Naive thymus-derived CD8-positive, alpha-beta T cell (primary cell): ENCODE data around the gene TNIP2. TPM values are rescaled to one million over a fixed set of nuclear protein-coding genes. Genes with fewer than 3 reads are reported as not detected.
"Not testable (repeated sequence)": the region's sequence is repeated elsewhere in the genome, so short reads cannot be mapped to it uniquely, and the experiment has no call there.

Experiments used
- ATAC-seq, 2 donors: fragments of 150-1000 bp; cut with Tn5 transposase in 1 of 2; sonication (Bioruptor Pico), chemical (Tn5 transposase) in 1 of 2; 1 replicate in 1 of 2; 2 replicates in 1 of 2; pipeline ENCODE4 v1.10.0; 2021; ENCODE audit warnings: mild to moderate bottlenecking in 2 of 2, moderate library complexity in 2 of 2
- POLR2A ChIA-PET: fragments of 350-600 bp; sonication (Branson Sonifier 250); formaldehyde crosslinking; loops from one replicate; lab custom pipeline; 2021; ENCODE audit warnings: antibody characterized with exemption; lab: Charles Lee
- DNase-seq, 10 donors: peaks; one replicate each; pipeline versions ENCODE4 v3.0.0 to v3.0.0-alpha.2; 2020 to 2022
- H3K27ac Mint-ChIP-seq, 10 donors: one replicate each; pipeline ENCODE4 v1.8.0; 2020 to 2022; ENCODE audit warnings: mild to moderate bottlenecking in 10 of 10, mixed read lengths in 10 of 10, moderate library complexity in 4 of 10, inconsistent platforms in 1 of 10
- H3K27me3 Mint-ChIP-seq, 5 donors: one replicate each; pipeline ENCODE4 v1.8.0; 2021 to 2022; ENCODE audit warnings: mixed read lengths in 5 of 5
- H3K36me3 Mint-ChIP-seq, 3 donors: one replicate each; pipeline ENCODE4 v1.8.0; 2020 to 2022; ENCODE audit warnings: mixed read lengths in 3 of 3, mild to moderate bottlenecking in 2 of 3, inconsistent platforms in 1 of 3
- H3K4me1 Mint-ChIP-seq, 4 donors: one replicate each; pipeline ENCODE4 v1.8.0; 2021 to 2022; ENCODE audit warnings: mixed read lengths in 4 of 4
- H3K4me3 Mint-ChIP-seq, 10 donors: one replicate each; pipeline ENCODE4 v1.8.0; 2020 to 2022; ENCODE audit warnings: mild to moderate bottlenecking in 10 of 10, mixed read lengths in 10 of 10, moderate library complexity in 6 of 10, inconsistent platforms in 1 of 10
- H3K9me3 Mint-ChIP-seq, 9 donors: one replicate each; pipeline ENCODE4 v1.8.0; 2020 to 2022; ENCODE audit warnings: mixed read lengths in 9 of 9, mild to moderate bottlenecking in 3 of 9, inconsistent platforms in 1 of 9, moderate library complexity in 1 of 9
- polyA plus RNA-seq, 3 donors: library from polyadenylated mRNA; unstranded; fragments of 300-500 nt; fragmentation: Illumina TruSeq; gene quantifications; one replicate each; pipeline ENCODE4 v1.2.3, GENCODE V29; 2021
- total RNA-seq, 8 experiments: library from RNA in 2 of 8; stranded (reverse) in 2 of 8; gene quantifications; one replicate each; pipeline ENCODE4 v1.2.3 and lab custom pipeline; 2021 to 2026

The TNIP2 gene
- total and polyA plus RNA-seq, 5 experiments from 2014 or later = 34.2 to 52.5 (median 48.1) TPM

DNA sequence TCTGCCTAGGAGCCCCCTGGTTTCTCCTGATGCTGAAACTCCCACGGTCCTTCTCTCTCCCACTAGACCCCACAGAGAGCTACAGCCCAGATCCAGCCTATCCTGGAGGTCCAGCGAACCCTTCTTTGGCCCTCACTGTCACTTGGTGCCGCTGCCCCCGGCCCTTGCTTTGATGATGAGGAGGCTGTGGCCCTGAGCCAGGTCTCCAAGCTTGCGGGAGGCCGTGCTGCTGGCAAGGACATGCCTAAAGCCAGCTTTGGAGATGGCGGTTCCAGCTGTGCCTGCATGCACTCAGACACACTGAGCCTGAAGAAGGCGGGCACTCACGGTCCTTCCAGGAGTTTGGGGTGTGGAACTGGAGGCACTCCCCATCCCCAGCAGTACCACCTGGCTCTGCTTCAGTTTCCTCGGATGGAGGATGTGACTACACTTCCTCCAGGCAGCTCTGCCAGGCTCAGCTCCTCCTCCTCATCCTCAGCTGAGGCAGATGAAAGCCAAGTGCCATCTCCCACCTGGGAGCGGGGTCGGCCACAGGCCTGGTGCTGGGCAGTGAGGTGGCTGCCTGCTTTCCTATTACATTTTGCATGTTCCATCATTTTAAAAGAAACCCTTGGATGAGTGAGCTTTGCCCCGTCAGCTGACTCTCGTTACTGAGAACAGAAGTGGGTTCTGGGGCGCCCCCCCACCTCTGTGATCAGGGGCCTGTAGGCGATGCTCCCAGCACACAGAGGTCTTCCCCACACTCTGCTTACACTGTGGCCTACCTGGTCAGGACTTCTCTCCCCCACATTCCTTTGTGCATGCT lies 9.0 kb downstream of the TNIP2 start:
- H3K27ac Mint-ChIP-seq = peak overlapping the region in 9 of 10 donors; percentile 43 to 92 (median 78)
- H3K4me1 Mint-ChIP-seq = peaks cover 8 to 39% (median 17%) of the 10 kb centered on the region in 4 donors
- POLR2A ChIA-PET = no interaction called here
- ATAC-seq (no peak), DNase-seq (no peak)
- H3K9me3 Mint-ChIP-seq = no peaks in the 10 kb centered on the region
- peak overlapping the region in 1 of 10 donors; percentile 19 for H3K4me3 Mint-ChIP-seq
- no peaks in the 10 kb centered on the region for H3K27me3 Mint-ChIP-seq
- peaks cover 0 to 58% (median 13%) of the 10 kb centered on the region in 3 donors for H3K36me3 Mint-ChIP-seq

DNA sequence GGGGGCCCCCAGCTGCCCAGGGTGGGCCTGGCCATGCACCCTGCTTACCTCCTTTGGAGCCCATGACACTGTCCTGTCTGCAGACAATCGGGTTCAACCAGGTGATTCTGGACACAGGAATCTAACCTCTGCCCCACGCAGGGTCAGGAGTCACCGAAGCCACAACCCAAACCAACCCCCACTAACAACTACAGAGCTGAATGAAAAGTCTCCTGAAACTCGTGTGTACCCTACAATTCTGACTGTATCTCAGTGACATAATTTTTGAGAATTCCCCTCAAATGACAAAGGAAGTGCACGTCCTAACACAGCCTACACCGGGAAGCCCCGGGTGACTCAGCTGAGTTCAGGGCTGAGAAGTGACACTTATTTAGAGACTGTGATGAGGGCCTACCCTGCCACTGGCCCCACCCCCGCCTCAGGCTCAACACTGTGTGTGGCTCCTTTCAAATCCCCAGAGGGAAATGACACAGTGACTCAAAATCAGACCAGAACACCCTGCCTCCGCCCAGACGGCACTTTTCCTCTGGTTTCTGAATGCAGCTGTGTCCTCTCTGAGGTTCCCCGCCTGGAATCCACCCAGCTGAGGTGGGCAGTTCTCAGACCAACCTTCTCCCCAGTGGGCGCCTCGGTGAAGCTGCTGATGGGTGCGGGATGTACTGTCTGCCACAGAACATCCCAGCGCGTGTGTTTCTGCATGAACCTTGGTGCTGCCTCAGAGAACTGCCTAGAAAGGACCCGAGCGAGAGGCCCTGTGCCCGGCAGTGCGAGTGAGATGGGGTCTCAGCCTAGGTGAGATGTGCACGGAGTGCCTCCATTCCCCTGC lies 9.9 kb downstream of the TNIP2 start:
- POLR2A ChIA-PET = no interaction called here
- H3K27ac Mint-ChIP-seq = peak overlapping the region; percentile 9 to 92 (median 77)
- DNase-seq (peak in 4 of 10 donors; percentile 16 to 75 (median 50)), ATAC-seq (peak; percentile 87 to 89)
- H3K4me3 Mint-ChIP-seq = peak overlapping the region in 1 of 10 donors; percentile 50
- H3K9me3 Mint-ChIP-seq = no peaks in the 10 kb centered on the region
- H3K4me1 Mint-ChIP-seq = peaks cover 4 to 32% (median 12%) of the 10 kb centered on the region in 4 donors
- H3K36me3 Mint-ChIP-seq = peaks cover 0 to 62% (median 13%) of the 10 kb centered on the region in 3 donors
- H3K27me3 Mint-ChIP-seq = no peaks in the 10 kb centered on the region

GRCh38 chr4:2745516-2745915 lies 10.6 kb downstream of the TNIP2 start:
- Mint-ChIP-seq H3K4me3 (no peak overlapping the region), H3K9me3 (no peaks in the 10 kb centered on the region), H3K4me1 (peaks cover 5 to 27% (median 11%) of the 10 kb centered on the region in 4 donors), H3K27ac (peak overlapping the region in 7 of 10 donors; percentile 17 to 92 (median 84)), H3K27me3 (no peaks in the 10 kb centered on the region), H3K36me3 (peaks cover 0 to 64% (median 13%) of the 10 kb centered on the region in 3 donors)
- POLR2A ChIA-PET = no interaction called here
- ATAC-seq (no peak), DNase-seq (no peak)

GRCh38 chr4:2744576-2745270 lies 11.4 kb downstream of the TNIP2 start:
- ATAC-seq = no peak
- POLR2A ChIA-PET = no interaction called here

GRCh38 chr4:2743518-2744445 lies 12.4 kb downstream of the TNIP2 start:
- Mint-ChIP-seq H3K4me1 (peaks cover 6 to 25% (median 10%) of the 10 kb centered on the region in 4 donors), H3K27me3 (no peaks in the 10 kb centered on the region), H3K9me3 (no peaks in the 10 kb centered on the region), H3K27ac (peak overlapping the region in 6 of 10 donors; percentile 17 to 87 (median 50)), H3K4me3 (no peak overlapping the region), H3K36me3 (peaks cover 0 to 61% (median 13%) of the 10 kb centered on the region in 3 donors)
- ATAC-seq (no peak), DNase-seq (no peak)
- POLR2A ChIA-PET = interaction anchor here (1.5 kb wide), 1 partner anchor 17 kb away, joined by 3 read pairs; no protein-coding TSS in a partner anchor

More at GRCh38 chr4:2744576-2745270, 11.4 kb downstream of the TNIP2 start:
- H3K27me3 Mint-ChIP-seq = no peaks in the 10 kb centered on the region
- DNase-seq = no peak
- H3K27ac Mint-ChIP-seq = peak overlapping the region in 6 of 10 donors; percentile 28 to 90 (median 84)
- no peaks in the 10 kb centered on the region for H3K9me3 Mint-ChIP-seq
- H3K36me3 Mint-ChIP-seq = peaks cover 0 to 64% (median 13%) of the 10 kb centered on the region in 3 donors
- no peak overlapping the region for H3K4me3 Mint-ChIP-seq
- H3K4me1 Mint-ChIP-seq = peaks cover 6 to 27% (median 11%) of the 10 kb centered on the region in 4 donors

DNA sequence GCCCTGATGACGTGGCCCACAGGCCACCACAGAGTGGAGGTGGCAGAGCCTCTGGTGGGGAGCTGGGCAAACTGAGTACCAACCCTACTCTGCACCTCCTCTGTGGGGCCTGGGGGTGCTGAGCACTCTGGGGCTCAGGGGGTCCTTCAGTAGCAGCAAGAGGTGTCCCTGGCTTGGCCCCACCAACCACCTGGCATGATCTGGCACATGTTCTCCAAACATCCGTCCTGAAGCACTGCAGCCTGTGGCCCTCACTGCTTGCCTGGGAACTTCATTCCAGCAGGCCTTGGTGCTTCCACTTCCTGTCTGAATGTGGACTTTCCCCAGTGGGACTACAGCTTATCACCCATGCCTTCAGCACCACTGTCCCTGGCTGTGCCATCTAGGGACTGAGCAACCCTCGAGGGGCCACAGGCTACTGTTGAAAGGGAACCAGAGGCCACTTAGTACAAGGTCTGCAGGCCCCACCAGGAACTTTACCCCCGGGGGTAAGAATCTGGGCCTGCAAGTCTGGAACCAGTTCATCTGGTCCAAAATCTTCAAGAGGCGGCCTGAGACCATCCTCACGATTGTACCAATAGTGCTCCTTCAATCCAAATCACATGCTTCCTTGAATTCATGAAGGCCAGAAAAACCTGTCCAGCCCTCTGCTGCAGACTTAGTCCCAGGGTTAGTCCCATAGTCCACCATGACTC lies 13.2 kb downstream of the TNIP2 start:
- ATAC-seq = no peak
- POLR2A ChIA-PET = interaction anchor here (0.6 to 1.5 kb wide), 2 partner anchors 16 to 99 kb away, joined by 3 to 5 read pairs; no protein-coding TSS in a partner anchor
- peaks cover 0 to 63% (median 13%) of the 10 kb centered on the region in 3 donors for H3K36me3 Mint-ChIP-seq

DNA sequence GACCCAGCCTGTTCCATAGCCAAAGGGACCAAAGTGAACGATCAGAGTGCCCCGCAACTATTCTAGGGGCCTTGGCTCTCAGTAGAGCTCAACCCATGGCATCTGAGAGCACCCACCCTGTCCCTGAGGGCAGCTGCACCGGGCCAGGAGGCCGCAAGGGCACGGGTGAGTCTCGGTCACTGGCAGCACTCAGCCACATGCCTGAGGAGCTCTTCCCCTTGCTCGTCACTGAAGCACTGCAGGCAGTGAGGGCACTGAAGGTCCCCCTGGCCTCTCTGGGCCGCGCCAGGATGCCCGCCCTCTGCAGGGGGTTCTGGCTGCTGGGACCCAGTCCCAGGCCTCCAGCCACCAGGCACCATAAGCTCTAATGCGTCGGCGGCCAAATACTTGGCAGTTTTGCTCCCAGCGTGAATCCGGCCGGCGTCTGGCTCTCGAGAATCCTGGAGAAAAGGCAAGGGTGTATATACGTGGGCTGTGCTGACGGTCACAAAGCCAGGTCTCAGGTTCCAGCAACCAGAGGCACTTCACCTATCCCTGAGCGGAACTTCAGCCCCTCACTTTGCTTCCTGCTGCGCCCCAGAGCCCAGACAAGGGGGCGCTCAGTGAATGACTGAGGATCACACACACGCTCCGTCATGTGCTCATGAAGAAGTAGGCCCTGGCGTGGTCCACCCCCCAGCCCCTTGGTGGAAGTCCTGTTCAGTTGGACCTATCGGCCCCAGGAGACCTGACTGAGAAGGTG lies 13.9 kb downstream of the TNIP2 start:
- Mint-ChIP-seq H3K27me3 (no peaks in the 10 kb centered on the region), H3K27ac (peak overlapping the region in 2 of 10 donors; percentile 9 to 30), H3K9me3 (peaks cover 0 to 9% (median 0%) of the 10 kb centered on the region in 9 donors), H3K36me3 (peaks cover 0 to 55% (median 11%) of the 10 kb centered on the region in 3 donors), H3K4me1 (peaks cover 0 to 18% (median 8%) of the 10 kb centered on the region in 4 donors), H3K4me3 (no peak overlapping the region)
- no peak for DNase-seq
- POLR2A ChIA-PET = interaction anchor here (0.6 to 1.5 kb wide), 2 partner anchors 15 to 100 kb away, joined by 3 to 5 read pairs; no protein-coding TSS in a partner anchor
- ATAC-seq = no peak

More for the DNA sequence above, 13.2 kb downstream of the TNIP2 start:
- Mint-ChIP-seq H3K27ac (peak overlapping the region in 4 of 10 donors; percentile 48 to 79 (median 68)), H3K4me3 (no peak overlapping the region), H3K9me3 (peaks cover 0 to 8% (median 0%) of the 10 kb centered on the region in 9 donors), H3K27me3 (no peaks in the 10 kb centered on the region), H3K4me1 (peaks cover 5 to 25% (median 12%) of the 10 kb centered on the region in 4 donors)
- DNase-seq = no peak

GRCh38 chr4:2741626-2742025 lies 14.5 kb downstream of the TNIP2 start:
- Mint-ChIP-seq H3K27ac (peak overlapping the region in 5 of 10 donors; percentile 9 to 75 (median 52)), H3K4me1 (peaks cover 0 to 14% (median 8%) of the 10 kb centered on the region in 4 donors), H3K4me3 (no peak overlapping the region), H3K9me3 (peaks cover 0 to 9% (median 3%) of the 10 kb centered on the region in 9 donors), H3K36me3 (peaks cover 0 to 50% (median 11%) of the 10 kb centered on the region in 3 donors), H3K27me3 (no peaks in the 10 kb centered on the region)
- DNase-seq (no peak), ATAC-seq (no peak)
- POLR2A ChIA-PET = no interaction called here

GRCh38 chr4:2738296-2738695 lies 17.8 kb downstream of the TNIP2 start:
- ATAC-seq, DNase-seq, H3K4me1 Mint-ChIP-seq, POLR2A ChIA-PET, H3K27me3 Mint-ChIP-seq: not testable (repeated sequence)
- Mint-ChIP-seq H3K9me3 (peaks cover 0 to 25% (median 9%) of the 10 kb centered on the region in 9 donors), H3K4me3 (peak overlapping the region in 1 of 10 donors; percentile 48), H3K36me3 (peaks cover 11 to 32% (median 22%) of the 10 kb centered on the region in 3 donors), H3K27ac (peak overlapping the region in 3 of 10 donors; percentile 23 to 68 (median 46))

DNA sequence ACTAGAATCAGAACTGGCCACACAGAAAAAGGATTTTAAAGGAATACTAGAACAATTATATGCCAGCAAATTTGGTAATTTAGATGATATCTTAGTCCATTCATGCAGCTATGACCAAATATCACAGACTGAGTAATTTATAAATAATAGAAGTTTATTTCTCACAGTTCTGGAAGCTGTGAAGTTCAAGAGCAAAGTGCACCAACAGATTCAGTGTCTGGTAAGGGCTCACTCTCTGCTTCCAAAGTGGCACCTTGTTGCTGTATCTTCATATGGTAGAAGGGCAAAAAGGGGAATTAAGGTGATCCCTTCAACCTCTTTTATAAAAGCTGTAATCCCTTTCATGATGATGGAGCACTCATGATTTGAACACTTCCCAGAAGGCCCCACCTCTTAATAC lies 20.3 kb downstream of the TNIP2 start:
- ATAC-seq = no peak
- POLR2A ChIA-PET = no interaction called here
- H3K27me3 Mint-ChIP-seq = no peaks in the 10 kb centered on the region
- no peak overlapping the region for H3K4me3 Mint-ChIP-seq
- peak overlapping the region in 1 of 10 donors; percentile 16 for H3K27ac Mint-ChIP-seq
- no peak for DNase-seq
- H3K4me1 Mint-ChIP-seq = peaks cover 0 to 14% (median 2%) of the 10 kb centered on the region in 4 donors
- peaks cover 0 to 25% (median 9%) of the 10 kb centered on the region in 9 donors for H3K9me3 Mint-ChIP-seq
- H3K36me3 Mint-ChIP-seq = peaks cover 11 to 39% (median 24%) of the 10 kb centered on the region in 3 donors
